Measurements from ENCODE around the gene PHC1.
"Not testable (repeated sequence)": the region's sequence is repeated elsewhere in the genome, so short reads cannot be mapped to it uniquely, and the experiment has no call there.

The PHC1 gene
- total RNA-seq: 21.5 to 23.8 reads per million in 2 donors

- DNase-seq: peak; percentile 59 to 81 (median 76)
Measured at GRCh38 chr12:8914033-8914715, at the start of gene PHC1. PHC1 (plus strand) TSS chr12:8914509; CDS start chr12:8917678, 3,169 bp downstream.

DNA sequence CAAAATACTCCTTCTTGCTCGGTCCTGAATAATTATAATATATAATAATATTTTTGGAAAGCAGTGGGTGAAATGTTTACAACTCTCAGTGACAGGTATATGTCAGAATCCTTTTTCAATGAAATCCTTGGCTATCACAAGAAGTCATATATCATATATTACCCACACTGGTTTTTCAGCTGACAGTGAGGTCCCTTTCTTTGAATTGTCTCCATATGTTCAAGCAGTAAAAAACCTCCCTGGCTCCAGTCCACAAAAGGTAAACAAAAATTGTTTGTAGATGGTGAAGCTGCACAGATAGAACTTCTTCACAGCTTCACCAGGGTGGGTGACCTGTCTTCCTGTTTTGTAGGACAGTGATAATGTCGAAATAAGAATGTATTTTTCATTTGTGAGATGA is 47.9 kb upstream of the PHC1 start:
- DNase-seq: no peak

- DNase-seq: peak in 1 of 5 experiments; percentile 48
Measured at GRCh38 chr12:8867009-8867408, 47.3 kb upstream of the PHC1 start.

- DNase-seq: no peak
Measured at GRCh38 chr12:8867786-8868185, 46.5 kb upstream of the PHC1 start.

DNA sequence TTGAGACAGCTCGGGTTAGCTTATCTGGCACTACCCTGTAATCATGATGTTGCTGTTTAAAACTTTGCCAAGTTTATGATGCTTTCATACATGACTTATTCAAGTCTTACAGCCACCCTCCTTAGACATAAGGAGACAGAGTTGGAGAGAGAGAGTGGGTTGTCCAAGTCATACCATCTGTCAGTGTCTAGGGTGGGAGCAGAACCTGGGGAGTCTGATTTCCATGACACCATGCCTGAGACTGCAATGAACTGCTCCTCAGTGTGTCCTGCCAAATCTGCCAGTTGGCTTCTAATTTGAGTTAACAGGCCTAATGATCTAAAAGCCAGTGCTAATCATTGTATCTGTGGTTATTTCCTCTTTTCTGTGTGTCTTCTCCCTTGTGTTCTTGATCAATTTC is 43.7 kb upstream of the PHC1 start:
- no peak for DNase-seq

GRCh38 chr12:8871068-8871467 is 43.2 kb upstream of the PHC1 start:
- no peak for DNase-seq

GRCh38 chr12:8876887-8877286 is 37.4 kb upstream of the PHC1 start:
- DNase-seq: no peak

DNA sequence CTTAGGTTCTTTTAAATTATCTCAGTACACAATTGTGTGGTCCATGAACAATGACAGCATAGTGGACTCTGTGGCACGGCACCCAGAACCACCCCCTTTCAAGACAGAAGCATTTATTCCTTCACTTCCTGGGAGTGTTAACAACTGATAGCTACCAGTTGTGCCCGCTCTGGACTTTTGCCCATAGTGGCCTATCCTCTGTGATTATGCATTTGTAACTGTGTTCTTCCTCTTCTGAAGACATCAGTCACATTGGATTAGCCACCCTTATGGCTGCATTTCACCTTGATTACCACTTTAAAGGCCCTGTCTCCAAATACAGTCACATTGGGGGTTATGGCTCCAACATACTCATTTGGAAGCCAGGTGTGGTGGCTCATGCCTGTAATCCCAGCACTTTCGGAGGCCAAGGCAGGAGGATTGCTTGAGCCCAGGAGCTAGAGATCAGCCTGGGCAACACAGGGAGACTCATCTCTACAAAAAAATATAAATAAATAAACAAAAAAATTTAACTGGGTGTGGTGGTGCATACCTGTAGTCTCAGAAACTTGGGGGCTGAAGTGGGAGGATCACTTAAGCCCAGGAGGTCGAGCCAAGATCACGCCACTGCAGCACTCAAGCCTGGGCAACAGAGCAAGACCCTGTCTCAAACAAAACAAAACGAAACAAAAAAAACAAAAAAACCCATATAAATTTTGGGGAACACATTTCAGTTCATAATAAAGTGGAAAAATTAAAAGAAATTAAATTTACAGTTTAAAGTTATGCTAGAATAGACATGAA is 27.6 kb upstream of the PHC1 start:
- no peak for DNase-seq

DNA sequence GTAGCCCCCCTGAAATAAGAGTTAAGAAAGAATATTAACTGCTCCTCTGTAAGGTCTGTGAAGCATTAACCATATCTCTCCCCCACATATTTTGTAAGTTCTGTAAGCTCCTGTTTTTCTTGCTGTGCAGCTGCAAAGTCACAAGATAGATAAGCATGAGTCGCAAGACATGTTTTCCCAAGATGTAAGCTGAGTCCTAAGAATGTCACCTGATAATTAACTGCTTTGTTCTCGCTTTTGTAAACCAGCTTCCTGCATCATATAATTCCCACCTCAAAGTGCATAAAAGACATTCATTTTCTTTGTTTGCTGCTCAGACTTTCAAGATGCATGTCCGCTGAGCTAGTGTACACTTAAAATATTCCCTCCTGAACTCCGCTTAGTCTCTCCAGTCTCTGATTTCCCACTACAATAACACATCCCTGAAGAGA is 27.0 kb upstream of the PHC1 start:
- no peak for DNase-seq

DNA sequence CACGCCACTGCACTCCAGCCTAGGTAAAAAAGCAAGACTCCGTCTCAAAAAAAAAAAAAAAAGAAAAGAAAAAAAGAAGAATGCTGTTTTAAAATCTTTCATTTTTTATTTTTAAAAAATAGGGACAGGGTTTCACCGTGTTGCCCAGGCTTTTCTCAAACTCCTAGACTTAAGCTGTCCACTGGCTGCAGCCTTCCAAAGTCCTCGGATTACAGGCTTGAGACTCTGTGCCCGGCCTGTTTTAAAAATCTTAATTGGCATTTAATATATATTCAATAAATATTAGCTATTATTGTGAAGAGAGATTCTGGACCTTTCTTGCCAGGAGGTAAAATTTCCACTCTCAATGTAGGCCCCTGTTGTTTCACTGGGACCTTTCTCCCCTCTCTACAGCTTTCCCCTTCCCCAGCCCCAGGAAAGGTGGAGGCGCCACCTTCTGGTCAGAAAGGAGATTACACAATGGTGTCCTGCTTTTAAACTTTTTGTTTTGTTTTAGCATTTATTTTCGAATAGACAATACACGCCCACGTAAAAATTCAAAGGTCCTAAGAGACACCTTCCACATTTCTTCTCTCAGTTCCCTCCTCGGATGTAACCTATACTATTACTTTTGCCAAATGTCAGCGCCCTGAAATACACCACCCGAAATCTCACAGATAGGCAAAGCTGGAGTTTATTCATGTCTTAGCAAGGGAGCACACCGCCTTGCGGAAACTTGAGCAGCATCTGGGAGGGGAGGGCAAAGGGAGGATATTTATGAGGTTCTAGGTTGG is 23.8 kb upstream of the PHC1 start:
- DNase-seq: peak in 4 of 5 experiments; percentile 17 to 45 (median 42)

- no peak for DNase-seq
Measured at GRCh38 chr12:8891976-8892375, 22.3 kb upstream of the PHC1 start.

DNA sequence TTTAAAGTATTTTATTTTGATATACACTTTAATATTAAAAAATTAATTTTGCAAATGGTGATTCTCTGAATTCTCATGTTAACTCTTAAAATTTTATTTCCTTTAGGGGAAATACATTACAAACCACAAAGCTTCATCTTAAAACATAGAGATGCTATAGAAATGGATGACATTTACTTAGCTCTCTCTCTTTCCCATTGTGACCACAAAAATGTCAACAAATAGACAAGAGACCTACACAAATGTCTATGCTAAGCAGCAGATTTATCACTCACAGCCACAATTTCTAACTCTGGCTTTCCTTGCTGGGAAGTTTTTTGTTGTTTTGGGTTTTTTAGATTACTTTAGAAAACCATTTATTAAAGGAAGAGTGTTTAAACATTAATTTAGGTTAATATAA is 19.9 kb upstream of the PHC1 start:
- DNase-seq: no peak

GRCh38 chr12:8894986-8895385 is 19.3 kb upstream of the PHC1 start:
- no peak for DNase-seq

- DNase-seq: no peak
Measured at GRCh38 chr12:8897081-8897480, 17.2 kb upstream of the PHC1 start.

DNA sequence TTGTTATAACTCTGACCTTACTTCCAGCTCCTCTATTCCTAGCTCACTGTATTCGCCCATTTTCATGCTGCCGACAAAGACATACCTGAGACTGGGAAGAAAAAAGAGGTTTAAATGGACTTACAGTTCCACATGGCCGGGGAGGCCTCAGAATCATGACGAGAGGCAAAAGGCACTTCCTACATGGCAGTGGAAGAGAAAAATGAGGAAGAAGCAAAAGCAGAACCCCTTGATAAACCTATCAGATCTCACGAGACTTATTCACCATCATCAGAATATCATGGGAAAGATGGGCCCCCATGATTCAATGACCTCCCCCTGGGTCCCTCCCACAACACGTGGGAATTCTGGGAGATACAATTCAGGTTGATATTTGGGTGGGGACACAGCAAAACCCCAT is 14.5 kb upstream of the PHC1 start:
- DNase-seq: no peak

DNA sequence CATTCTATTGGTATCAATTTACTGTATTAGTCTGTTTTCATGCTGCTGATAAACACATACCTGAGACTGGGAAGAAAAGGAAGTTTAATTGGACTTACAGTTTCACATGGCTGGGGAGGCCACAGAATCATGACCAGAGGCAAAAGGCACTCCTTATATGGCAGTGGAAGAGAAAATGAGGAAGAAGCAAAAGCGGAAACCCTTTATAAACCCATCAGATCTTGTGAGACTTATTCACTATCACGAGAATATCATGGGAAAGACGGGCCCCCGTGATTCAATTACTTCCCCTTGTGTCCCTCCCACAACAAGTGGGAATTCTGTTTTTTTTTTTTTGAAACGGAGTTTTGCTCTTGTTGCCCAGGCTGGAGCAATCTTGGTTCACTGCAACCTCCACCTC is 11.6 kb upstream of the PHC1 start:
- DNase-seq: not testable (repeated sequence)

DNA sequence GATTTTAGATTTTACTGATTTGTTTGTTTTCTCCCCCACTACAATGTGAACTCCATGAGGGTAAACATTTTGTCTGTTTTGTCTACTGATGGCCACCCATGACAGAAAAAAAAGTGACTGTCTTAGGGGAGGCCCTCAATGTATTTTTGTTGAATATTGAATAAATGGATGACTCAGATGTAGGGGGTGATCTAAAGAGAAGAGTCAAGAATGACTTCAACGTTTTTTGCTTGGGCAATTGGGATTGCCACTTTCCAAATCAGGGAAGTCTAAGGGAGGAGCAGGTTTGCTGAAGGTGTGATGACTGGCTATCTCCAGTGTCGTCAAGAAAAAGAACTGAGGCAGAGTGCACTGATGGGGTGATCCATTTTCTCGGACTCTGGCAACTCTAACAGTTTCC is 10.7 kb upstream of the PHC1 start:
- no peak for DNase-seq

DNA sequence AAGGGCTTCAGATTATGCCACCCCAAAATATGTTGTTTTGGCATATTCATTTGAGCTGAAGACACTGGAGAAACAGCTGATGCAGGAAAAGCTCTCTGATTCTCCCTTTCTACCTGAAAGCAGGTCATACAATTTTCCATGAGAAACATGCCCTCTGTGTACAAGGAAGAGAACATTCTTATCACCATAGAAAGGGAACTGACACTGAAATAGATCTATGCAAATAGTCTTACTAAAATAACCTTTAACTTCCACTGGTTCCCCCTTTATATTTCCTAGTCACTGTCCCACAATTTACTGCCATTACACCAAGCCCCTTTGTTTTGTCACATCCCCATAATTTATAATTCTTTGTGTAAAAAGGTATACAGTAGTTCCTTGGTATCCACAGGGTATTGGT is 9.6 kb upstream of the PHC1 start:
- no peak for DNase-seq

DNA sequence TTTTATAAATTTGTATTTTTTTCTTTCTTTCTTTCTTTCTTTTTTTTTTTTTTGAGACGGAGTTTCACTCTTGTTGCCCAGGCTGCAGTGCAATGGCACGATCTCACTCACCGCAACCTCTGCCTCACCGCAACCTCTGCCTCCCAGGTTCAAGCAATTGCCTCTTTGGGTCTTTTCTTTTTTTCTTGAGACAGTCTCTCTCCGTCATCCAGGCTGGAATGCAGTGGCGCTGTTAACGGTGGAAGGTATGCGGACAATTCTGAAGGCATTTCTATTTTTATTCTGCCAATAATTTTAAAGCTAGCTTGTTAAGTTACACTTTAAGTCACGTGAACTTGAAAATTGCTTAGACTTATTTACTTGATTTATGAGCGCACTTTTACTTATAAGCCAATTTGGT is 8.8 kb upstream of the PHC1 start:
- no peak for DNase-seq

- no peak for DNase-seq
Measured at GRCh38 chr12:8906266-8907180, 7.8 kb upstream of the PHC1 start.

DNA sequence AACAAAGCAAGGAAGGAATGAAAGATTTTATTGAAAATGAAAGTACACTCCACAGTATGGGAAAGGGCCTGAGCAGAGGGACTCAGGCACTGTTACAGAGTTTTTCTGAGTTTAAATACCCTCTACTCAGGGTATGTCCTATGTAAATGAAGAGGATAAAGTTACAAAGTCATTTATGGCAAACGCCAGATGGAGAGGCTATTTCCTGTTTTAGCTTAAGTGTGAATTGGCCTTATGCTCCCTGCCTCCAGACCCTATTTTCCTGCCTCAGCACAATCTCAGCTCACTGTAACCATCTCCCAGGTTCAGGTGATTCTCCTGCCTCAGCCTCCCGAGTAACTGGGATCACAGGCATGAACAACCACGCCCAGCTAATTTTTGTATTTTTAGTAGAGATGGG is 6.8 kb upstream of the PHC1 start:
- no peak for DNase-seq

GRCh38 chr12:8909752-8910151 is 4.6 kb upstream of the PHC1 start:
- no peak for DNase-seq
